Ovary (tissue), 9 donors: ENCODE measurements around the gene PID1. TPM values are rescaled to one million over a fixed set of nuclear protein-coding genes. Genes with fewer than 3 reads are reported as not detected.

Source experiments
- DNase-seq, 5 donors: peaks; one replicate each; pipeline ENCODE4 v3.0.0-alpha.2; 2019 to 2020
- H3K27ac ChIP-seq, 2 donors: fragments of 200-600 bp; one replicate each; pipeline versions ENCODE4 v1.5.1 to v1.8.0; 2019 to 2022
- H3K27me3 ChIP-seq: fragments of 200-600 bp; one replicate; pipeline ENCODE4 v1.8.0; 2022
- H3K36me3 ChIP-seq: fragments of 200-600 bp; sonication (generic); one replicate; pipeline ENCODE4 v1.5.1; 2019
- H3K4me1 ChIP-seq: one replicate; pipeline ENCODE4 v1.8.1; 2013; ENCODE audit warnings: mild to moderate bottlenecking, moderate library complexity; ENCODE audit not compliant: insufficient read depth
- H3K4me3 ChIP-seq: fragments of 200-600 bp; sonication (generic); one replicate; pipeline ENCODE4 v1.5.1; 2017
- H3K9me3 ChIP-seq, 2 donors: fragments of 200-600 bp in 1 of 2; sonication (generic) in 1 of 2; one replicate each; pipeline versions ENCODE4 v1.5.1 to v1.8.1; 2013 to 2019; ENCODE audit warnings: mild to moderate bottlenecking in 1 of 2, moderate library complexity in 1 of 2
- CTCF ChIP-seq, 3 donors: fragments of 450-650 bp in 2 of 3; fragments of 200-600 bp in 1 of 3; IDR thresholded peaks; one replicate each; pipeline versions ENCODE4 v1.5.1 to v1.8.0; 2016 to 2022; ENCODE audit warnings: antibody characterized with exemption in 3 of 3, mild to moderate bottlenecking in 1 of 3
- EP300 ChIP-seq: sonication (generic); formaldehyde crosslinking; IDR thresholded peaks from one replicate; pipeline ENCODE4 v1.6.1; 2017; ENCODE audit warnings: antibody characterized with exemption
- POLR2A ChIP-seq: fragments of 450-650 bp; IDR thresholded peaks from one replicate; pipeline ENCODE4 v1.6.1; 2017; ENCODE audit warnings: antibody characterized with exemption, mild to moderate bottlenecking, moderate library complexity
- WGBS, 3 donors: extraction: QIAGEN DNeasy Blood & Tissue Kit in 1 of 3; methylation state at CpG; one replicate each; pipeline versions ENCODE4 v1.1.5 to v1.1.7; 2013 to 2017; 5-methylcytosine and 5-hydroxymethylcytosine counted together
- intact Hi-C, 4 donors: fragments of 100-400 bp; cut with DNase I; formaldehyde crosslinking; loops; one replicate each; pipeline versions ENCODE4 v1.11.0 to v1.15.1; 2022 to 2023
- polyA plus RNA-seq, 2 donors: library from polyadenylated mRNA; stranded (reverse); fragments of 200-250 nt in 1 of 2; fragments of 350-450 nt in 1 of 2; fragmentation: Illumina TruSeq in 1 of 2; extraction: RNeasy Lipid Tissue Mini Kit (QIAGEN cat#74804) in 1 of 2; gene quantifications; one replicate each; pipeline ENCODE4 v1.2.3, GENCODE V29; 2013 to 2014
- total RNA-seq, 7 donors: library from RNA; depleted of rRNA in 2 of 7; stranded (reverse); fragments of >200 nt in 2 of 7; fragmentation: NEBNext Ultra II Directional in 3 of 7; extraction: Animal tissue kit (Norgen Biotek cat#: 25700) in 3 of 7; gene quantifications; one replicate each; pipeline versions ENCODE4 v1.1.0 to v1.2.4, GENCODE V29; 2016 to 2023
- donor health status: DM: no; HTN: no; CAD: no; lungs with moderate emphysema.
- donor health status: DM: no; HTN: no; CAD: no.
- donor health status: Bipolar disorder and iron deficiency.
- donor health status: DM: yes; HTN: yes; CAD: no.
- donor health status: DM: no; HTN: no; CAD: no.
- donor health status: DM: yes; HTN: yes; CAD: no.

PID1 gene
- total and polyA plus RNA-seq, 9 donors, result 19.8 to 66.1 (median 32.4) TPM

GRCh38 chr2:229201521-229201920, 69.6 kb downstream of the PID1 start:
- H3K27ac ChIP-seq, result no peak overlapping the region
- WGBS, 3 donors, result 89 to 94% (median 91%) methylated on average over 7 of the region's 7 CpGs
- no peaks in the 10 kb centered on the region for H3K4me1 ChIP-seq
- intact Hi-C loops, result no loop called here
- no peak overlapping the region for H3K4me3 ChIP-seq
- H3K36me3 ChIP-seq, result no peaks in the 10 kb centered on the region
- no peaks in the 10 kb centered on the region for H3K9me3 ChIP-seq
- DNase-seq, result no peak
- TF ChIP-seq CTCF (IDR thresholded peaks at IDR 0.05), result no peak
- no peak for TF ChIP-seq EP300
- TF ChIP-seq POLR2A, result no peak
- H3K27me3 ChIP-seq, result no peaks in the 10 kb centered on the region

GRCh38 chr2:229199267-229199666, 71.8 kb downstream of the PID1 start:
- TF ChIP-seq POLR2A, result no peak
- TF ChIP-seq CTCF (IDR thresholded peaks at IDR 0.05), result no peak
- no peak for TF ChIP-seq EP300

GRCh38 chr2:229196448-229196847, 74.6 kb downstream of the PID1 start:
- intact Hi-C loops, result no loop called here
- no peak for DNase-seq
- 83 to 93% (median 84%) methylated on average over 2 of the region's 2 CpGs for WGBS, 3 donors
- no peaks in the 10 kb centered on the region for H3K27me3 ChIP-seq
- TF ChIP-seq EP300, result no peak
- TF ChIP-seq POLR2A, result no peak
- no peak for TF ChIP-seq CTCF (IDR thresholded peaks at IDR 0.05)
- no peaks in the 10 kb centered on the region for H3K9me3 ChIP-seq
- no peaks in the 10 kb centered on the region for H3K36me3 ChIP-seq
- H3K4me1 ChIP-seq, result no peaks in the 10 kb centered on the region
- no peak overlapping the region for H3K4me3 ChIP-seq
- H3K27ac ChIP-seq, result no peak overlapping the region

More at GRCh38 chr2:229199267-229199666, 71.8 kb downstream of the PID1 start:
- WGBS, 3 donors, result 74 to 87% (median 81%) methylated on average over 2 of the region's 2 CpGs
- no peak for DNase-seq
- intact Hi-C loops, result no loop called here
- Histone ChIP-seq H3K4me3 (no peak overlapping the region), H3K4me1 (no peaks in the 10 kb centered on the region), H3K9me3 (no peaks in the 10 kb centered on the region), H3K36me3 (no peaks in the 10 kb centered on the region), H3K27me3 (no peaks in the 10 kb centered on the region), H3K27ac (no peak overlapping the region)

GRCh38 chr2:229195346-229195947, 75.6 kb downstream of the PID1 start:
- Histone ChIP-seq H3K27me3 (no peaks in the 10 kb centered on the region), H3K36me3 (no peaks in the 10 kb centered on the region), H3K9me3 (no peaks in the 10 kb centered on the region), H3K27ac (no peak overlapping the region), H3K4me3 (no peak overlapping the region), H3K4me1 (no peaks in the 10 kb centered on the region)
- no peak for TF ChIP-seq CTCF (IDR thresholded peaks at IDR 0.05)
- no peak for TF ChIP-seq EP300
- no peak for TF ChIP-seq POLR2A
- 90 to 97% (median 93%) methylated on average over 1 of the region's 1 CpG for WGBS, 3 donors
- intact Hi-C loops, result no loop called here
- no peak for DNase-seq
